Erythroblast (primary cell): Measurements from ENCODE around the gene PXYLP1.

ENCODE experiments used
- GATA1 ChIP-seq: IDR thresholded peaks from 2 replicates; pipeline ENCODE4 v1.6.1; 2011; ENCODE audit warnings: low read depth, mild to moderate bottlenecking, control low read depth, low read length, moderate library complexity
- POLR2A ChIP-seq: IDR thresholded peaks from 2 replicates; pipeline ENCODE4 v1.6.1; 2011; ENCODE audit warnings: mild to moderate bottlenecking, low read length

DNA sequence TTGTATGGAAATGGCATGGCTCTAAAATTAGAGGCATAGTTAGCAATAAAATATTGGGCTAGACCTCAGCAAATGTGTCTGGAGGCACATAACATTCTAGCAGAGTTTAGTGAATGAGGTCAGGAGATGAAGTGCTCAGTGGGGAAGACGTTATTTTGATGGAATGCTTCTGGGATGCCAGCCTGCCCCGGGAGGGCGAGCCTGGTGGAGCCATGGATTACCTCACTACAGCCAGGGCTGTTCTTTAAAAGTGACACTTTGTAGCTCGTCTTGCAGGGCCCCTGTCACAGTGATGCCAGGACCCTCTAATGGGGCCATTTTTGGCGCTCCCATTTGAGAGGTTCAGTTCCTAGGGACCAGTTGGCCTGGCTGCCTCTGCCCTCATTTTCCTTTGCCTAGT, 48.5 kb downstream of the PXYLP1 start:
- TF ChIP-seq POLR2A (no peak), GATA1 (no peak)
